Fibroblast of lung (primary cell): ENCODE results near the gene KRCC1.

Experiments used
- CTCF ChIP-seq, 2 donors: IDR thresholded peaks in 1 of 2; conservative IDR thresholded peaks in 1 of 2; 1 replicate in 1 of 2; 2 replicates in 1 of 2; pipeline ENCODE4 v1.5.1; 2011 to 2012; ENCODE audit warnings: low read length in 2 of 2, control low read depth in 1 of 2, inconsistent platforms in 1 of 2, low read depth in 1 of 2, mild to moderate bottlenecking in 1 of 2
- EZH2 ChIP-seq: IDR thresholded peaks from 2 replicates; pipeline ENCODE4 v1.5.1; 2012; ENCODE audit warnings: low read length, control low read depth, mild to moderate bottlenecking; ENCODE audit errors: missing control alignments

- TF ChIP-seq CTCF (conservative IDR thresholded peaks at IDR 0.05 in 1 of 2, IDR thresholded peaks at IDR 0.05 in 1 of 2; ENCODE audit: low read depth in 1 of 2, low read length in 2 of 2) (no peak), EZH2 (no peak)
These were observed 59.8 kb downstream of the KRCC1 start for GRCh38 chr2:87995756-87996155.
